ENCODE results near the gene RBM11. TPM values are rescaled to one million over a fixed set of nuclear protein-coding genes. Genes with fewer than 3 reads are reported as not detected.

The RBM11 gene
- total RNA-seq, 2 experiments from 2014 or later, result 2.3 to 2.7 TPM

GRCh38 chr21:14251336-14251735, 35.4 kb downstream of the RBM11 start:
- no peak overlapping the region for H3K4me3 Mint-ChIP-seq
- H3K27me3 Mint-ChIP-seq, result peaks cover 12% of the 10 kb centered on the region
- no peak for ATAC-seq
- peaks cover 3% of the 10 kb centered on the region for H3K9me3 Mint-ChIP-seq
- DNase-seq, result no peak
- POLR2A ChIA-PET, result no interaction called here
- TF ChIP-seq CTCF (IDR thresholded peaks at IDR 0.05), result no peak
- intact Hi-C loops (cut with micrococcal nuclease), result no loop called here
- peaks cover 5% of the 10 kb centered on the region for H3K4me1 Mint-ChIP-seq (ENCODE audit: low read depth)
- H3K27ac Mint-ChIP-seq, result no peak overlapping the region
- CTCF ChIA-PET, result no interaction called here
- H3K36me3 Mint-ChIP-seq (ENCODE audit: low read depth), result no peaks in the 10 kb centered on the region

GRCh38 chr21:14259747-14260146, 43.8 kb downstream of the RBM11 start:
- DNase-seq, result no peak
- H3K9me3 Mint-ChIP-seq, result no peaks in the 10 kb centered on the region
- peak; percentile 37 for TF ChIP-seq CTCF (IDR thresholded peaks at IDR 0.05)
- ChIA-PET POLR2A (interaction anchor here (0.6 to 1.0 kb wide), 2 partner anchors 44 to 1268 kb away, joined by 3 read pairs; no protein-coding TSS in a partner anchor), CTCF (interaction anchor here (0.6 to 3.0 kb wide), 17 partner anchors 15 to 1223 kb away, joined by 3 to 10 read pairs (median 3); partner anchors contain the start of genes HSPA13 and RBM11)
- peak; percentile 34 for ATAC-seq
- intact Hi-C loops (cut with micrococcal nuclease), result no loop called here
- H3K27ac Mint-ChIP-seq, result no peak overlapping the region
- H3K4me3 Mint-ChIP-seq, result no peak overlapping the region
- peaks cover 5% of the 10 kb centered on the region for H3K4me1 Mint-ChIP-seq (ENCODE audit: low read depth)
- no peaks in the 10 kb centered on the region for H3K36me3 Mint-ChIP-seq (ENCODE audit: low read depth)
- peaks cover 3% of the 10 kb centered on the region for H3K27me3 Mint-ChIP-seq

- peaks cover 3% of the 10 kb centered on the region for H3K27me3 Mint-ChIP-seq
- DNase-seq, result no peak
- CTCF ChIA-PET, result interaction anchor here (0.7 to 3.0 kb wide), 16 partner anchors 15 to 1222 kb away, joined by 3 to 10 read pairs (median 3); partner anchors contain the start of genes HSPA13 and RBM11
- TF ChIP-seq CTCF (IDR thresholded peaks at IDR 0.05), result no peak
- no peak for ATAC-seq
- POLR2A ChIA-PET, result interaction anchor here (0.6 to 1.0 kb wide), 2 partner anchors 45 to 1268 kb away, joined by 3 read pairs; no protein-coding TSS in a partner anchor
- intact Hi-C loops (cut with micrococcal nuclease), result no loop called here
- H3K4me1 Mint-ChIP-seq (ENCODE audit: low read depth), result peaks cover 5% of the 10 kb centered on the region
- no peak overlapping the region for H3K27ac Mint-ChIP-seq
- no peaks in the 10 kb centered on the region for H3K9me3 Mint-ChIP-seq
- no peaks in the 10 kb centered on the region for H3K36me3 Mint-ChIP-seq (ENCODE audit: low read depth)
- H3K4me3 Mint-ChIP-seq, result no peak overlapping the region
Observed at GRCh38 chr21:14260174-14260764, 44.3 kb downstream of the RBM11 start.

- DNase-seq (no peak), ATAC-seq (no peak)
- POLR2A ChIA-PET, result no interaction called here
- CTCF ChIA-PET, result interaction anchor here (1.0 to 1.3 kb wide), 2 partner anchors 17 to 1221 kb away, joined by 3 read pairs; no protein-coding TSS in a partner anchor
- intact Hi-C loops (cut with micrococcal nuclease), result no loop called here
- no peaks in the 10 kb centered on the region for H3K9me3 Mint-ChIP-seq
- H3K27ac Mint-ChIP-seq, result no peak overlapping the region
- no peak overlapping the region for H3K4me3 Mint-ChIP-seq
- no peaks in the 10 kb centered on the region for H3K36me3 Mint-ChIP-seq (ENCODE audit: low read depth)
- H3K27me3 Mint-ChIP-seq, result peaks cover 3% of the 10 kb centered on the region
- no peak for TF ChIP-seq CTCF (IDR thresholded peaks at IDR 0.05)
- peaks cover 5% of the 10 kb centered on the region for H3K4me1 Mint-ChIP-seq (ENCODE audit: low read depth)
Observed at GRCh38 chr21:14262039-14262438, 46.1 kb downstream of the RBM11 start.

GRCh38 chr21:14263879-14264278, 47.9 kb downstream of the RBM11 start:
- no peaks in the 10 kb centered on the region for H3K9me3 Mint-ChIP-seq
- no peaks in the 10 kb centered on the region for H3K36me3 Mint-ChIP-seq (ENCODE audit: low read depth)
- ChIA-PET POLR2A (no interaction called here), CTCF (no interaction called here)
- TF ChIP-seq CTCF (IDR thresholded peaks at IDR 0.05), result no peak
- ATAC-seq (no peak), DNase-seq (no peak)
- no peak overlapping the region for H3K27ac Mint-ChIP-seq
- intact Hi-C loops (cut with micrococcal nuclease), result no loop called here
- H3K27me3 Mint-ChIP-seq, result peaks cover 5% of the 10 kb centered on the region
- H3K4me3 Mint-ChIP-seq, result no peak overlapping the region
- H3K4me1 Mint-ChIP-seq (ENCODE audit: low read depth), result peaks cover 5% of the 10 kb centered on the region

Measured in activated CD8-positive, alpha-beta T cell treated with anti-CD3 and anti-CD28 coated beads for 36 hours (primary cell).